ENCODE data around the gene NTF4. TPM values are rescaled to one million over a fixed set of nuclear protein-coding genes. Genes with fewer than 3 reads are reported as not detected.

The NTF4 gene
- total and polyA plus RNA-seq, 2 of the 13 experiments (the other 11 are each of a cell fraction or from before 2014, with no cell fraction given), result not detected

- TF ChIP-seq JUNB (CRISPR knock-in tag; IDR thresholded peaks at IDR 0.05; ENCODE audit: borderline replicate concordance) (no peak), NFIC (IDR thresholded peaks at IDR 0.05; ENCODE audit: low read length) (no peak; the same call in 1 of the 2 replicates), ZBTB7B (CRISPR knock-in tag; IDR thresholded peaks at IDR 0.05) (peak; percentile 51; the same call in 1 of the 2 replicates), ZNF841 (CRISPR knock-in tag; IDR thresholded peaks at IDR 0.05; ENCODE audit: borderline replicate concordance) (no peak), RBFOX2 (IDR thresholded peaks at IDR 0.05; ENCODE audit: low read depth, low read length) (peak; percentile 100), FOXO1 (CRISPR knock-in tag; IDR thresholded peaks at IDR 0.05) (peak; percentile 70), ZNF775 (CRISPR knock-in tag; IDR thresholded peaks at IDR 0.05; ENCODE audit: borderline replicate concordance) (no peak), ZNF761 (CRISPR knock-in tag; conservative IDR thresholded peaks at IDR 0.05) (0 out of 2 replicates have a peak, but pooled peaks have one; percentile 28), ZNF773 (CRISPR knock-in tag; IDR thresholded peaks at IDR 0.05; ENCODE audit: borderline replicate concordance) (peak; percentile 88; the same call in 1 of the 2 replicates), HDAC6 (IDR thresholded peaks at IDR 0.05; ENCODE audit: low read depth, low read length) (no peak), SIX1 (CRISPR knock-in tag; IDR thresholded peaks at IDR 0.05; ENCODE audit: borderline replicate concordance) (peak; percentile 6; the same call in 1 of the 2 replicates), THAP11 (CRISPR knock-in tag; IDR thresholded peaks at IDR 0.05) (peak; percentile 91), ZNF768 (CRISPR knock-in tag; IDR thresholded peaks at IDR 0.05) (peak; percentile 83), ZNF672 (CRISPR knock-in tag; IDR thresholded peaks at IDR 0.05) (no peak), SYNCRIP (IDR thresholded peaks at IDR 0.05; ENCODE audit: insufficient read depth, low read depth, low read length) (no peak), HMG20A (CRISPR knock-in tag; IDR thresholded peaks at IDR 0.05; ENCODE audit: borderline replicate concordance) (no peak), EP300 (IDR thresholded peaks at IDR 0.05; ENCODE audit: low read depth in 2 of 2, low read length in 2 of 2) (0 out of 4 replicates have a peak, but pooled peaks of 1 of the 2 experiments have one; percentile 19), EP300 (CRISPR knock-in tag; IDR thresholded peaks at IDR 0.05; ENCODE audit: borderline replicate concordance) (no peak)
- TF ChIP-seq, protein P1, sequence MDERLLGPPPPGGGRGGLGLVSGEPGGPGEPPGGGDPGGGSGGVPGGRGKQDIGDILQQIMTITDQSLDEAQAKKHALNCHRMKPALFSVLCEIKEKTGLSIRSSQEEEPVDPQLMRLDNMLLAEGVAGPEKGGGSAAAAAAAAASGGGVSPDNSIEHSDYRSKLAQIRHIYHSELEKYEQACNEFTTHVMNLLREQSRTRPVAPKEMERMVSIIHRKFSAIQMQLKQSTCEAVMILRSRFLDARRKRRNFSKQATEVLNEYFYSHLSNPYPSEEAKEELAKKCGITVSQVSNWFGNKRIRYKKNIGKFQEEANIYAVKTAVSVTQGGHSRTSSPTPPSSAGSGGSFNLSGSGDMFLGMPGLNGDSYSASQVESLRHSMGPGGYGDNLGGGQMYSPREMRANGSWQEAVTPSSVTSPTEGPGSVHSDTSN (CRISPR knock-in tag; IDR thresholded peaks at IDR 0.05), result no peak; the same call in 1 of the 2 replicates
- TF ChIP-seq, protein P2, sequence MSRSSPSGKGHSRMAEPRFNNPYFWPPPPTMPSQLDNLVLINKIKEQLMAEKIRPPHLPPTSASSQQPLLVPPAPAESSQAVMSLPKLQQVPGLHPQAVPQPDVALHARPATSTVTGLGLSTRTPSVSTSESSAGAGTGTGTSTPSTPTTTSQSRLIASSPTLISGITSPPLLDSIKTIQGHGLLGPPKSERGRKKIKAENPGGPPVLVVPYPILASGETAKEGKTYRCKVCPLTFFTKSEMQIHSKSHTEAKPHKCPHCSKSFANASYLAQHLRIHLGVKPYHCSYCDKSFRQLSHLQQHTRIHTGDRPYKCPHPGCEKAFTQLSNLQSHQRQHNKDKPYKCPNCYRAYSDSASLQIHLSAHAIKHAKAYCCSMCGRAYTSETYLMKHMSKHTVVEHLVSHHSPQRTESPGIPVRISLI (CRISPR knock-in tag; IDR thresholded peaks at IDR 0.05; ENCODE audit: borderline replicate concordance), result no peak; the same call in 1 of the 2 replicates
Observed at GRCh38 chr19:49085020-49085867, 20.6 kb upstream of the NTF4 start, which contains the start of gene SNRNP70 (continued).

All from HepG2 (cell line).